Measurements from ENCODE around the gene DPH5.
"Not testable (repeated sequence)": the region's sequence is repeated elsewhere in the genome, so short reads cannot be mapped to it uniquely, and the experiment has no call there.

Gene DPH5

DNA sequence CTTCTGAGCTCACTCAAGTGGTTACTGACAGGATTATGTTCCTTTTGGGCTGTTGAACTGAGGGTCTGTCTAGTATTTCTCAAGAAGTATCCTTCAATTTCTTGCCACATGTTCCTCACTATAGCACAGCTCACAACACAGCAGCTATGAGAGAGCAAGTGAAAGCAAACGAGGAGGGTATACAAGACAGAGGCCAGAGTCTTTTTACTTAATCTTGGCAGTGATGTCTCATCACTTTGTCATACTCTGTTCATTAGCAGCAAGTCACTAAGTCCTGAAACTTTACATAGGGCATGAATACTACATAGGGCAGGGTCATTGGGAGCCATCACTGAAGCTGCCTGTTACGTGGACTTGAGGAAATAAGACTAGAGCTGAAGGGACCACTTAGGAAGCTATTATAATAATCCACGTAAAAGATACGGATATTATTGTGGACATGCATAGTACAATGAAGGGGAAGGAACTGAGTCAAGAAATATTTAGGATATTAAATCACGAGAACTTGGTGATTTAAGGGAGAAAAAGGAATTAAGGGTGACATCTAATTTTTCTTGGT, 66.0 kb downstream of the DPH5 start:
- CTCF ChIA-PET: interaction anchor here (0.8 to 1.1 kb wide), 2 partner anchors 8 to 9 kb away, joined by 3 read pairs; no protein-coding TSS in a partner anchor
- POLR2A ChIA-PET: interaction anchor here (0.8 kb wide), 1 partner anchor 9 kb away, joined by 3 read pairs; no protein-coding TSS in a partner anchor
- Histone ChIP-seq H3K27ac (ENCODE audit: insufficient read depth in 1 of 2, low read depth in 1 of 2, low read length in 2 of 2, poor library complexity in 1 of 2, severe bottlenecking in 2 of 2) (no peak overlapping the region), H3K4me1 (ENCODE audit: control extremely low read depth in 1 of 4, control insufficient read depth in 4 of 4, insufficient read depth in 4 of 4, low read length in 3 of 4) (no peaks in the 10 kb centered on the region), H3K9me3 (ENCODE audit: control extremely low read depth in 1 of 5, control insufficient read depth in 4 of 5, insufficient read depth in 2 of 5, low read depth in 1 of 5, low read length in 4 of 5) (no peaks in the 10 kb centered on the region), H3K27me3 (replicated peaks in 2 of 5; ENCODE audit: control insufficient read depth in 4 of 5, insufficient read depth in 5 of 5, low read length in 4 of 5) (no peaks in the 10 kb centered on the region), H3K4me3 (ENCODE audit: control insufficient read depth in 1 of 7, extremely low read depth in 1 of 7, insufficient read depth in 4 of 7, low read depth in 2 of 7, low read length in 6 of 7) (no peak overlapping the region), H3K36me3 (ENCODE audit: control insufficient read depth in 4 of 4, insufficient read depth in 4 of 4, low read length in 3 of 4) (peaks cover 6 to 16% (median 10%) of the 10 kb centered on the region in 4 experiments)
- no peak for DNase-seq
- 100% methylated on average over 4 of the region's 5 CpGs for WGBS (ENCODE audit: insufficient coverage)

DNA sequence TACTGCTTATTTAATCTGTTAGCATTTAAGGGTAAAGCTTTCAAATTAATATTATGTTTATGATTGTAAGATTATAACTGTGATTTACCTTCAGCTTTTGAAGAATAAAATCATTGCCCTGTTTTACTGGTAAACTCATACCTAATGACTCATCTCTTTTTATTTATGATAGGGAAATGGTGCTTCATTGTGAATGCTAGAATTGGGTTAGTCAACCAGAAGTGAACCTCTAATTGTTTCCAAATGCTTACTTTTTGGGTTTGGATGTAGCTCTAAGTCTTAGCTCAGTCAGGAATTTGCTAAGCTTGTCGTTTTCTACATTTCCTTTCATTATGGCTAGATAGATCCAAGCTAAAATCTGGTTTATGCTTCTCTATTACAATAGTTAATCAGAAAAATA, 70.3 kb downstream of the DPH5 start:
- CTCF ChIA-PET: interaction anchor here (0.8 to 1.6 kb wide), 3 partner anchors 13 to 283 kb away, joined by 3 read pairs; no protein-coding TSS in a partner anchor
- WGBS (ENCODE audit: insufficient coverage): 100% methylated on average over 1 of the region's 1 CpG
- Histone ChIP-seq H3K36me3 (ENCODE audit: control insufficient read depth in 4 of 4, insufficient read depth in 4 of 4, low read length in 3 of 4) (peaks cover 9 to 26% (median 14%) of the 10 kb centered on the region in 4 experiments), H3K4me3 (ENCODE audit: control insufficient read depth in 1 of 7, extremely low read depth in 1 of 7, insufficient read depth in 4 of 7, low read depth in 2 of 7, low read length in 6 of 7) (no peak overlapping the region), H3K4me1 (ENCODE audit: control extremely low read depth in 1 of 4, control insufficient read depth in 4 of 4, insufficient read depth in 4 of 4, low read length in 3 of 4) (no peaks in the 10 kb centered on the region), H3K9me3 (ENCODE audit: control extremely low read depth in 1 of 5, control insufficient read depth in 4 of 5, insufficient read depth in 2 of 5, low read depth in 1 of 5, low read length in 4 of 5) (peaks cover 0 to 2% (median 0%) of the 10 kb centered on the region in 5 experiments), H3K27ac (ENCODE audit: insufficient read depth in 1 of 2, low read depth in 1 of 2, low read length in 2 of 2, poor library complexity in 1 of 2, severe bottlenecking in 2 of 2) (no peak overlapping the region), H3K27me3 (replicated peaks in 2 of 5; ENCODE audit: control insufficient read depth in 4 of 5, insufficient read depth in 5 of 5, low read length in 4 of 5) (no peaks in the 10 kb centered on the region)
- DNase-seq: peak in 1 of 3 donors; percentile 8
- POLR2A ChIA-PET: no interaction called here

DNA sequence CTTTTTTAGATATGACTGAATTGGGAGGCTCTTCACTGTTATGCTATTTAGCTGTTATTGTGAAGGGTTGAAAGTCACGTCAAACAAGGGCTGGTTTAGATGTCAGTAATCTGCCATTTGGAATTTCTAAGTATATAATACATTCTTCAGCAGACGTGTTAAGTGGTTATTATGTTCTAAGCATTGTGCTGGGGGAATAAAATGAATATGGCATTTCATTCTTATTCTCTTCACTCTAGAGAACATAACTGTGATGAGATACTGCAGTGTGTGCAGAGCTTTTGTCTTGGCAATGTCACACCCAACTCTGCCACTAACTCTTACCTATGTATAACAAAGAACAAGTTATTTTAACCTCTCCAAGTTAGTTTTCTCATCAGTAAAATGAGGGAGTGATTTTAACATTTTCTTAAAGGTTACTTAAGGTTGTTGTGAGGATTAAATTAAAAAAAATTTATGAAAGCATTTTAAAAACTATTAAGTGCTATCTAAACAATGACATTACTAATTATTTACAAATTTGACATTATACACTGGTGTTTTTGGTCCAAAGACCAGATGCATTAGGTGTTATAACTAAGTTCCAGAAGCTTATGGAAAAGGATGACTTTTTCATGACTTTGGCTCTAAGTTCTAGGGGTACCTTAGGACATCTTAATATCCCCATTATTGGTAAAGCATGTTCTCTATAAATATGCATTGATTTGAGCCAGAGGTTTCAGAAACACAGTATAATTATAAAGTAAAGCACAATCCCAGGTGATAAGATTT, 71.4 kb downstream of the DPH5 start:
- no peaks in the 10 kb centered on the region for H3K27me3 ChIP-seq (replicated peaks in 2 of 5; ENCODE audit: control insufficient read depth in 4 of 5, insufficient read depth in 5 of 5, low read length in 4 of 5)
- H3K27ac ChIP-seq (ENCODE audit: insufficient read depth in 1 of 2, low read depth in 1 of 2, low read length in 2 of 2, poor library complexity in 1 of 2, severe bottlenecking in 2 of 2): no peak overlapping the region
- no CpG with 5 or more reads among the region's 2 CpGs for WGBS (ENCODE audit: insufficient coverage)
- CTCF ChIA-PET: interaction anchor here (0.8 to 1.6 kb wide), 3 partner anchors 19 to 285 kb away, joined by 3 read pairs; no protein-coding TSS in a partner anchor
- POLR2A ChIA-PET: no interaction called here
- H3K36me3 ChIP-seq (ENCODE audit: control insufficient read depth in 4 of 4, insufficient read depth in 4 of 4, low read length in 3 of 4): peaks cover 8 to 28% (median 14%) of the 10 kb centered on the region in 4 experiments
- H3K9me3 ChIP-seq (ENCODE audit: control extremely low read depth in 1 of 5, control insufficient read depth in 4 of 5, insufficient read depth in 2 of 5, low read depth in 1 of 5, low read length in 4 of 5): peaks cover 0 to 2% (median 0%) of the 10 kb centered on the region in 5 experiments
- no peaks in the 10 kb centered on the region for H3K4me1 ChIP-seq (ENCODE audit: control extremely low read depth in 1 of 4, control insufficient read depth in 4 of 4, insufficient read depth in 4 of 4, low read length in 3 of 4)
- DNase-seq: no peak
- H3K4me3 ChIP-seq (ENCODE audit: control insufficient read depth in 1 of 7, extremely low read depth in 1 of 7, insufficient read depth in 4 of 7, low read depth in 2 of 7, low read length in 6 of 7): no peak overlapping the region

DNA sequence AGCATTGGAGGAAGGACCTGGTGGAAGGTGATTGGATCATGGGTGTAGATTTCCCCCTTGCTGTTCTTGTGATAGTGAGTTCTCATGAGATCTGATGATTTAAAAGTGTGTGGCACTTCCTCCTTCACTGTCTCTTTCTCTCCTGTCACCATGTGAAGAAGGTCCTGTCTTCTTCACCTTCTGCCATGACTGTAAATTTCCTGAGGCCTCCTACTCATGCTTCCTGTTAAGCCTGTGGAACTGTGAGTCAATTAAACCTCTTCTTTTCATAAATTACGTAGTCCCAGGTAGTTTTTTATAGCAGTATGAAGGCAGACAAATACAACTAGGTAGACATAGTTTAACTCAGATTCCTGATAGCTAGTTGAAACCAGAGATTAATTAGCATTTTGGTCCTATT, 72.6 kb downstream of the DPH5 start:
- CTCF ChIA-PET: interaction anchor here (1.0 kb wide), 1 partner anchor 31 kb away, joined by 3 read pairs; no protein-coding TSS in a partner anchor
- H3K4me3 ChIP-seq (ENCODE audit: control insufficient read depth in 1 of 7, extremely low read depth in 1 of 7, insufficient read depth in 4 of 7, low read depth in 2 of 7, low read length in 6 of 7); H3K27ac ChIP-seq (ENCODE audit: insufficient read depth in 1 of 2, low read depth in 1 of 2, low read length in 2 of 2, poor library complexity in 1 of 2, severe bottlenecking in 2 of 2); H3K9me3 ChIP-seq (ENCODE audit: control extremely low read depth in 1 of 5, control insufficient read depth in 4 of 5, insufficient read depth in 2 of 5, low read depth in 1 of 5, low read length in 4 of 5); H3K27me3 ChIP-seq (replicated peaks in 2 of 5; ENCODE audit: control insufficient read depth in 4 of 5, insufficient read depth in 5 of 5, low read length in 4 of 5); H3K4me1 ChIP-seq (ENCODE audit: control extremely low read depth in 1 of 4, control insufficient read depth in 4 of 4, insufficient read depth in 4 of 4, low read length in 3 of 4); POLR2A ChIA-PET: not testable (repeated sequence)
- peak in 1 of 3 donors; percentile 15 for DNase-seq
- H3K36me3 ChIP-seq (ENCODE audit: control insufficient read depth in 4 of 4, insufficient read depth in 4 of 4, low read length in 3 of 4): peaks cover 8 to 28% (median 18%) of the 10 kb centered on the region in 4 experiments
- 100% methylated on average over 1 of the region's 1 CpG for WGBS (ENCODE audit: insufficient coverage)

DNA sequence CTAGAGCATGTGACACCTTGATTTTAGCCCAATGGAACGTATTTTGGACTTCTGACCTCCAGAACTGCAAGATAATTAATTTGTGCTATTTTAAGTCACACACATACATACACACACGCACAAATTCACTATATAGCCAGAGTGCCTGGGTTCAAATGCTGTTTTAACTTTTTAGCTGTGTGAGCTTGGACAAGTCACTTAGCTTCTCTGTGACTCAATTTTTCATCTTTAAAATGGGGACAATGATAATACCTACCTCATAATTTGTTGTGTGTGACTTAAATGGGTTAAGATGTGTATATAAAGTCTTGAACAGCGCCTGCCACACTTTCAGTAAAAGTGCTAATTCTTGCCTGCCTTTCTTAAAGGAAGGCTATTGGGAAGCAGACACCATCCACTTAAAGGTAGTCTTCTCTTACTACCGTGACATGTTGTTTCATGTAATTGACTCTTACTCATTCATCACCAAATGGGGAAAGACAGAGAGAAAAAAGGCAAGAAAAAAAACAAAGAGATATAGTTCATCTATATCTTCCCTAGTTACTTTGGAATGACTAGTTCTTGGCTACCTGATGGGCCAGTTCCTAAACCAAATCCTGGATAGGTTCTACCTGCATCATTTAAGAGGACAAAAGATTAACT, 73.4 kb downstream of the DPH5 start:
- Histone ChIP-seq H3K36me3 (ENCODE audit: control insufficient read depth in 4 of 4, insufficient read depth in 4 of 4, low read length in 3 of 4) (peaks cover 8 to 28% (median 18%) of the 10 kb centered on the region in 4 experiments), H3K27me3 (replicated peaks in 2 of 5; ENCODE audit: control insufficient read depth in 4 of 5, insufficient read depth in 5 of 5, low read length in 4 of 5) (no peaks in the 10 kb centered on the region), H3K27ac (ENCODE audit: insufficient read depth in 1 of 2, low read depth in 1 of 2, low read length in 2 of 2, poor library complexity in 1 of 2, severe bottlenecking in 2 of 2) (no peak overlapping the region), H3K9me3 (ENCODE audit: control extremely low read depth in 1 of 5, control insufficient read depth in 4 of 5, insufficient read depth in 2 of 5, low read depth in 1 of 5, low read length in 4 of 5) (peaks cover 0 to 2% (median 0%) of the 10 kb centered on the region in 5 experiments), H3K4me3 (ENCODE audit: control insufficient read depth in 1 of 7, extremely low read depth in 1 of 7, insufficient read depth in 4 of 7, low read depth in 2 of 7, low read length in 6 of 7) (no peak overlapping the region), H3K4me1 (ENCODE audit: control extremely low read depth in 1 of 4, control insufficient read depth in 4 of 4, insufficient read depth in 4 of 4, low read length in 3 of 4) (no peaks in the 10 kb centered on the region)
- DNase-seq: no peak
- WGBS (ENCODE audit: insufficient coverage): 100% methylated on average over 2 of the region's 4 CpGs
- CTCF ChIA-PET: no interaction called here
- POLR2A ChIA-PET: no interaction called here

DNA sequence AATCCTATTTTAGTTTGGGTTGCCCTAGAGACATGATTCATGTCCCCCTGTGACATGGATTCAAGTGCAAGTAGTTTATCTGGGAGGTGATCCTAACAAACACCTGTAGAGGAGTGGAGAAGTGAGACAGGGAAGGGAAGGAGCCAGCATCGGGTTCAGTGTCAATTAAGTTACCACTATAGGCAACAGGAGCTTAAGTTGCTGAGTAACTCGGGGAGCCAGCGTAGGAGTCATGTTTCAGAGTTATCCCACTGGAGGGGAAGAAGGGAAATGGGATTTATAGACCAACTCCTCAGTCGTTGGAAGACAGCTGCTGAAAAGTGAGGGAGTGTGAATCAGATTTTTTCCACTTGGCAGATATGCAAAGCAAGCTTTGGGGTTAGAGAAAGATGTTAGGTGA, 74.8 kb downstream of the DPH5 start:
- POLR2A ChIA-PET: no interaction called here
- WGBS (ENCODE audit: insufficient coverage): 89% methylated on average over 4 of the region's 4 CpGs
- Histone ChIP-seq H3K27me3 (replicated peaks in 2 of 5; ENCODE audit: control insufficient read depth in 4 of 5, insufficient read depth in 5 of 5, low read length in 4 of 5) (no peaks in the 10 kb centered on the region), H3K4me3 (ENCODE audit: control insufficient read depth in 1 of 7, extremely low read depth in 1 of 7, insufficient read depth in 4 of 7, low read depth in 2 of 7, low read length in 6 of 7) (no peak overlapping the region), H3K36me3 (ENCODE audit: control insufficient read depth in 4 of 4, insufficient read depth in 4 of 4, low read length in 3 of 4) (peaks cover 8 to 25% (median 18%) of the 10 kb centered on the region in 4 experiments), H3K4me1 (ENCODE audit: control extremely low read depth in 1 of 4, control insufficient read depth in 4 of 4, insufficient read depth in 4 of 4, low read length in 3 of 4) (no peaks in the 10 kb centered on the region), H3K9me3 (ENCODE audit: control extremely low read depth in 1 of 5, control insufficient read depth in 4 of 5, insufficient read depth in 2 of 5, low read depth in 1 of 5, low read length in 4 of 5) (peaks cover 0 to 4% (median 0%) of the 10 kb centered on the region in 5 experiments), H3K27ac (ENCODE audit: insufficient read depth in 1 of 2, low read depth in 1 of 2, low read length in 2 of 2, poor library complexity in 1 of 2, severe bottlenecking in 2 of 2) (no peak overlapping the region)
- DNase-seq: no peak
- CTCF ChIA-PET: interaction anchor here (1.1 kb wide), 1 partner anchor 9 kb away, joined by 3 read pairs; no protein-coding TSS in a partner anchor

All from common myeloid progenitor, CD34-positive (primary cell).